HEK293 (cell line): ENCODE measurements around the gene PLEKHJ1.

Experiments used
- CTCF ChIA-PET: fragments of 350-600 bp; formaldehyde crosslinking; extraction: SDS; loops from one replicate; lab custom pipeline; 2021; ENCODE audit warnings: antibody characterized with exemption; lab: Yijun Ruan, JAX
- POLR2A ChIA-PET: fragments of 300-600 bp; formaldehyde crosslinking; extraction: SDS; loops from one replicate; lab custom pipeline; 2020; ENCODE audit warnings: antibody characterized with exemption, inconsistent platforms; lab: Yijun Ruan, JAX
- H3K27ac ChIP-seq: fragments of 200-500 bp; sonication (Bioruptor generic); 2 replicates; pipeline ENCODE4 v1.5.1; 2014; ENCODE audit warnings: low read depth, low read length, control low read depth, inconsistent platforms; ENCODE audit errors: extremely low read depth
- H3K36me3 ChIP-seq, 2 experiments: fragments of 200-500 bp in 1 of 2; sonication (Bioruptor generic) in 1 of 2; 1 replicate in 1 of 2; 2 replicates in 1 of 2; pipeline ENCODE4 v1.5.1; 2014 to 2017; ENCODE audit warnings: inconsistent platforms in 2 of 2, low read length in 2 of 2; ENCODE audit not compliant: control insufficient read depth in 2 of 2, insufficient read depth in 1 of 2
- H3K4me1 ChIP-seq: fragments of 200-500 bp; sonication (Bioruptor generic); 2 replicates; pipeline ENCODE4 v1.5.1; 2014; ENCODE audit warnings: mild to moderate bottlenecking, low read length, inconsistent platforms; ENCODE audit not compliant: control insufficient read depth, insufficient read depth
- H3K4me3 ChIP-seq: 2 replicates; pipeline ENCODE4 v1.5.1; 2011; ENCODE audit warnings: low read depth, mild to moderate bottlenecking, control low read depth, low read length, moderate library complexity
- H3K9me3 ChIP-seq: fragments of 200-500 bp; sonication (Bioruptor generic); 2 replicates; pipeline ENCODE4 v1.5.1; 2014; ENCODE audit warnings: low read depth, low read length, inconsistent platforms; ENCODE audit not compliant: control insufficient read depth, insufficient read depth
- BCL11A ChIP-seq: fragments of 450-650 bp; formaldehyde crosslinking; IDR thresholded peaks from 2 replicates; pipeline ENCODE4 v1.5.1; 2016; ENCODE audit warnings: low read depth, missing biosample characterization, missing genetic modification characterization
- GLI2 ChIP-seq: fragments of 450-650 bp; formaldehyde crosslinking; IDR thresholded peaks from 2 replicates; pipeline ENCODE4; 2017; ENCODE audit warnings: missing biosample characterization, missing genetic modification characterization, low read depth, borderline replicate concordance
- GLIS1 ChIP-seq: fragments of 450-650 bp; formaldehyde crosslinking; IDR thresholded peaks from 2 replicates; pipeline ENCODE4 v1.5.1; 2016; ENCODE audit warnings: missing biosample characterization, missing genetic modification characterization
- HOXC10 ChIP-seq: sonication (generic); formaldehyde crosslinking; IDR thresholded peaks from 2 replicates; pipeline ENCODE4 v1.8.1; 2023; ENCODE audit warnings: mild to moderate bottlenecking, missing genetic modification reagents
- KLF10 ChIP-seq: fragments of 450-650 bp; IDR thresholded peaks from 2 replicates; pipeline ENCODE4 v1.5.1; 2018; ENCODE audit warnings: missing biosample characterization, mild to moderate bottlenecking, missing genetic modification characterization
- KLF7 ChIP-seq: fragments of 450-650 bp; formaldehyde crosslinking; IDR thresholded peaks from 2 replicates; pipeline ENCODE4 v1.5.1; 2016; ENCODE audit warnings: missing biosample characterization, missing genetic modification characterization, borderline replicate concordance
- KLF8 ChIP-seq: fragments of 450-650 bp; formaldehyde crosslinking; IDR thresholded peaks from 2 replicates; pipeline ENCODE4 v1.5.1; 2016; ENCODE audit warnings: missing biosample characterization, missing genetic modification characterization
- MYNN ChIP-seq: fragments of 450-650 bp; formaldehyde crosslinking; IDR thresholded peaks from 2 replicates; pipeline ENCODE4 v1.5.1; 2016; ENCODE audit warnings: missing biosample characterization, missing genetic modification characterization, borderline replicate concordance
- OSR2 ChIP-seq: fragments of 450-650 bp; formaldehyde crosslinking; IDR thresholded peaks from 2 replicates; pipeline ENCODE4 v1.5.1; 2016; ENCODE audit warnings: missing biosample characterization, missing genetic modification characterization
- OVOL3 ChIP-seq: fragments of 450-650 bp; formaldehyde crosslinking; IDR thresholded peaks from 2 replicates; pipeline ENCODE4 v1.5.1; 2016; ENCODE audit warnings: missing biosample characterization, missing genetic modification characterization
- PRDM1 ChIP-seq: fragments of 450-650 bp; formaldehyde crosslinking; IDR thresholded peaks from 2 replicates; pipeline ENCODE4; 2016; ENCODE audit warnings: missing biosample characterization, missing genetic modification characterization
- SCRT1 ChIP-seq: fragments of 450-650 bp; formaldehyde crosslinking; IDR thresholded peaks from 2 replicates; pipeline ENCODE4 v1.5.1; 2016; ENCODE audit warnings: missing biosample characterization, missing genetic modification characterization, borderline replicate concordance
- SP7 ChIP-seq: fragments of 450-650 bp; formaldehyde crosslinking; IDR thresholded peaks from 2 replicates; pipeline ENCODE4 v1.5.1; 2016; ENCODE audit warnings: missing biosample characterization, missing genetic modification characterization
- ZIC2 ChIP-seq: fragments of 450-650 bp; formaldehyde crosslinking; IDR thresholded peaks from 2 replicates; pipeline ENCODE4 v1.5.1; 2016; ENCODE audit warnings: missing biosample characterization, missing genetic modification characterization
- ZNF138 ChIP-seq: fragments of 450-650 bp; formaldehyde crosslinking; IDR thresholded peaks from 2 replicates; pipeline ENCODE4 v1.5.1; 2016; ENCODE audit warnings: missing biosample characterization, missing genetic modification characterization, borderline replicate concordance
- ZNF2 ChIP-seq: fragments of 450-650 bp; formaldehyde crosslinking; IDR thresholded peaks from 2 replicates; pipeline ENCODE4 v1.5.1; 2016; ENCODE audit warnings: missing biosample characterization, missing genetic modification characterization
- ZNF23 ChIP-seq: fragments of 450-650 bp; formaldehyde crosslinking; IDR thresholded peaks from 2 replicates; pipeline ENCODE4 v1.5.1; 2016; ENCODE audit warnings: missing biosample characterization, missing genetic modification characterization, borderline replicate concordance
- ZNF248 ChIP-seq: fragments of 450-650 bp; formaldehyde crosslinking; IDR thresholded peaks from 2 replicates; pipeline ENCODE4 v1.5.1; 2017; ENCODE audit warnings: missing biosample characterization, missing genetic modification characterization
- ZNF354C ChIP-seq: fragments of 450-650 bp; formaldehyde crosslinking; IDR thresholded peaks from 2 replicates; pipeline ENCODE4 v1.5.1; 2016; ENCODE audit warnings: missing biosample characterization, missing genetic modification characterization, low read depth, borderline replicate concordance
- ZNF37A ChIP-seq: fragments of 450-650 bp; IDR thresholded peaks from 2 replicates; pipeline ENCODE4 v1.5.1; 2018; ENCODE audit warnings: missing biosample characterization, missing genetic modification characterization
- ZNF426 ChIP-seq: fragments of 450-650 bp; formaldehyde crosslinking; IDR thresholded peaks from 2 replicates; pipeline ENCODE4 v1.5.1; 2017; ENCODE audit warnings: missing biosample characterization, missing genetic modification characterization, mild to moderate bottlenecking, inconsistent platforms, moderate library complexity
- ZNF48 ChIP-seq: fragments of 450-650 bp; formaldehyde crosslinking; IDR thresholded peaks from 2 replicates; pipeline ENCODE4 v1.5.1; 2016; ENCODE audit warnings: missing biosample characterization, missing genetic modification characterization
- ZNF514 ChIP-seq: fragments of 450-650 bp; formaldehyde crosslinking; IDR thresholded peaks from 2 replicates; pipeline ENCODE4 v1.5.1; 2016; ENCODE audit warnings: missing biosample characterization, missing genetic modification characterization
- ZNF530 ChIP-seq: fragments of 450-650 bp; formaldehyde crosslinking; IDR thresholded peaks from 2 replicates; pipeline ENCODE4 v1.5.1; 2016; ENCODE audit warnings: low read depth, missing biosample characterization, missing genetic modification characterization
- ZNF596 ChIP-seq: fragments of 450-650 bp; IDR thresholded peaks from 2 replicates; pipeline ENCODE4 v1.5.0; 2018; ENCODE audit warnings: missing biosample characterization, mild to moderate bottlenecking, missing genetic modification characterization, moderate library complexity
- ZNF776 ChIP-seq: fragments of 450-650 bp; formaldehyde crosslinking; IDR thresholded peaks from 2 replicates; pipeline ENCODE4 v1.5.0; 2017; ENCODE audit warnings: missing biosample characterization, missing genetic modification characterization, borderline replicate concordance
- ZNF791 ChIP-seq: fragments of 450-650 bp; formaldehyde crosslinking; IDR thresholded peaks from 2 replicates; pipeline ENCODE4 v1.5.1; 2016; ENCODE audit warnings: missing biosample characterization, missing genetic modification characterization
- ZNF837 ChIP-seq: fragments of 450-650 bp; formaldehyde crosslinking; IDR thresholded peaks from 2 replicates; pipeline ENCODE4 v1.5.1; 2016; ENCODE audit warnings: missing biosample characterization, missing genetic modification characterization
- TF ChIP-seq, protein P1 (sequence below): fragments of 450-650 bp; formaldehyde crosslinking; IDR thresholded peaks from 2 replicates; pipeline ENCODE4 v1.5.1; 2016; ENCODE audit warnings: missing biosample characterization, missing genetic modification characterization, borderline replicate concordance
- TF ChIP-seq, protein P2 (sequence below): sonication (generic); formaldehyde crosslinking; IDR thresholded peaks from 2 replicates; pipeline ENCODE4 v1.8.1; 2022; ENCODE audit warnings: mild to moderate bottlenecking, moderate library complexity, missing genetic modification reagents
- TF ChIP-seq, protein P3 (sequence below): fragments of 450-650 bp; formaldehyde crosslinking; optimal IDR thresholded peaks from 2 replicates; pipeline ENCODE3; 2016; ENCODE audit warnings: missing biosample characterization, mild to moderate bottlenecking, missing genetic modification characterization

PLEKHJ1 gene

DNA sequence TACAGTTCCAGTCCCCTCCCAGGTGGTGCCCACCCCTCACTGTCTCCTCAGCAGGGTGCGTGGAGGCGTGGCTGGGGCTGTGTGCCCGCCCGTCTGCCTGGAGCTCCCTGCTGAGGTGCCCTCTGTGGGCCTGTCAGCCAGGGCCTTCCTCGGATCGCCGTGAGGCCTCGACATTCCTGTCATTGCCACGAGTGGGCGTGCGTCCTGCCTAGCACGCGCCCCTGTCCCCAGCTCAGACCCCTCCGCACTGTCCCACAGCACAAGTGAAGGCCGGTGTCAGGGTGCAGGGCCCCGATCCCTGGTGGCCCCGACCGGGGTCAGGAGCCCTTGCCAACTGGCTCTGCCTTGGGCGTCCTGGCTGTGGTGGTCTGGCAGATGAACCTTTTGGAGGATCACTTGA lies 40.2 kb downstream of the PLEKHJ1 start:
- Histone ChIP-seq H3K4me1 (no peaks in the 10 kb centered on the region), H3K27ac (no peak overlapping the region), H3K9me3 (no peaks in the 10 kb centered on the region), H3K4me3 (no peak overlapping the region), H3K36me3 (peaks cover 4 to 58% of the 10 kb centered on the region in 2 experiments; a peak in 2 of 3 replicates)
- POLR2A ChIA-PET = interaction anchor here (1.1 kb wide), 1 partner anchor 18 kb away, joined by 3 read pairs; no protein-coding TSS in a partner anchor
- CTCF ChIA-PET = interaction anchor here (1.3 to 1.4 kb wide), 2 partner anchors 26 to 40 kb away, joined by 3 to 4 read pairs; no protein-coding TSS in a partner anchor
- TF ChIP-seq ZNF514 (tag by site-specific recombination) (no peak), ZNF776 (tag by site-specific recombination) (no peak), ZNF596 (tag by site-specific recombination) (no peak), ZNF138 (tag by site-specific recombination) (no peak), ZNF37A (tag by site-specific recombination) (no peak), GLIS1 (tag by site-specific recombination) (no peak), GLI2 (tag by site-specific recombination) (no peak), ZNF23 (tag by site-specific recombination) (no peak), SP7 (tag by site-specific recombination) (no peak), KLF7 (tag by site-specific recombination) (no peak), ZNF791 (tag by site-specific recombination) (no peak), ZNF354C (tag by site-specific recombination) (no peak), ZNF2 (tag by site-specific recombination) (no peak), ZNF48 (no peak)
- TF ChIP-seq, protein P1, sequence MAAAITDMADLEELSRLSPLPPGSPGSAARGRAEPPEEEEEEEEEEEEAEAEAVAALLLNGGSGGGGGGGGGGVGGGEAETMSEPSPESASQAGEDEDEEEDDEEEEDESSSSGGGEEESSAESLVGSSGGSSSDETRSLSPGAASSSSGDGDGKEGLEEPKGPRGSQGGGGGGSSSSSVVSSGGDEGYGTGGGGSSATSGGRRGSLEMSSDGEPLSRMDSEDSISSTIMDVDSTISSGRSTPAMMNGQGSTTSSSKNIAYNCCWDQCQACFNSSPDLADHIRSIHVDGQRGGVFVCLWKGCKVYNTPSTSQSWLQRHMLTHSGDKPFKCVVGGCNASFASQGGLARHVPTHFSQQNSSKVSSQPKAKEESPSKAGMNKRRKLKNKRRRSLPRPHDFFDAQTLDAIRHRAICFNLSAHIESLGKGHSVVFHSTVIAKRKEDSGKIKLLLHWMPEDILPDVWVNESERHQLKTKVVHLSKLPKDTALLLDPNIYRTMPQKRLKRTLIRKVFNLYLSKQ (tag by site-specific recombination) = no peak
- TF ChIP-seq, protein P2, sequence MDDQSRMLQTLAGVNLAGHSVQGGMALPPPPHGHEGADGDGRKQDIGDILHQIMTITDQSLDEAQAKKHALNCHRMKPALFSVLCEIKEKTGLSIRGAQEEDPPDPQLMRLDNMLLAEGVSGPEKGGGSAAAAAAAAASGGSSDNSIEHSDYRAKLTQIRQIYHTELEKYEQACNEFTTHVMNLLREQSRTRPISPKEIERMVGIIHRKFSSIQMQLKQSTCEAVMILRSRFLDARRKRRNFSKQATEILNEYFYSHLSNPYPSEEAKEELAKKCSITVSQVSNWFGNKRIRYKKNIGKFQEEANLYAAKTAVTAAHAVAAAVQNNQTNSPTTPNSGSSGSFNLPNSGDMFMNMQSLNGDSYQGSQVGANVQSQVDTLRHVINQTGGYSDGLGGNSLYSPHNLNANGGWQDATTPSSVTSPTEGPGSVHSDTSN (CRISPR knock-in tag) = no peak

DNA sequence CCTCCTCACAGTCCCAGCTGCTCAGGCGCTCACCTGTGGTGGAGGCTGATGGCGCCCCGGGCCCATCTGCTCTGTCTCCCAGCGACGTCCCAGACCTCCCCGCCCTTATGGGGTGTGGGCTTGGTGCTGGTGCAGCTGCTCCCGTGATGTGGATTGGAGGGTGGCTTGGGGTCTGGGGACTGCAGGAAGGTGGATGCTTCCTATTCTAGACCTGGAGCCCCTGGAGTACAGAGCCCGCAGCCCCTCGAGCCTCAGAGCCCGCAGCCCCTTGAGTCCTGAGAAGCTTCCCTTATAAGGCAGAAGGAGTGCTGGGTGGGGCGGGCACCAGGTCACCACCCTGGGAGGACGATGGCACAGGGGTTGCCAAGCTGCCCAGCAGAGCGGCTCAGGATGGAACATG lies 40.8 kb downstream of the PLEKHJ1 start:
- Histone ChIP-seq H3K27ac (no peak overlapping the region), H3K36me3 (peaks cover 4 to 58% of the 10 kb centered on the region in 2 experiments; a peak in 2 of 3 replicates), H3K9me3 (no peaks in the 10 kb centered on the region), H3K4me3 (no peak overlapping the region), H3K4me1 (no peaks in the 10 kb centered on the region)
- ChIA-PET POLR2A (interaction anchor here (1.1 kb wide), 1 partner anchor 17 kb away, joined by 3 read pairs; no protein-coding TSS in a partner anchor), CTCF (interaction anchor here (1.3 to 1.4 kb wide), 2 partner anchors 26 to 39 kb away, joined by 3 to 4 read pairs; no protein-coding TSS in a partner anchor)
- TF ChIP-seq MYNN (no peak), SP7 (tag by site-specific recombination) (no peak), KLF8 (tag by site-specific recombination) (no peak), ZIC2 (tag by site-specific recombination) (no peak), KLF10 (tag by site-specific recombination) (no peak), OSR2 (no peak), OVOL3 (tag by site-specific recombination) (no peak), BCL11A (tag by site-specific recombination) (no peak), SCRT1 (no peak), HOXC10 (CRISPR knock-in tag) (no peak), ZNF530 (tag by site-specific recombination) (no peak), ZNF837 (no peak), PRDM1 (tag by site-specific recombination) (no peak), ZNF426 (tag by site-specific recombination) (no peak), ZNF248 (no peak)
- TF ChIP-seq, protein P3, sequence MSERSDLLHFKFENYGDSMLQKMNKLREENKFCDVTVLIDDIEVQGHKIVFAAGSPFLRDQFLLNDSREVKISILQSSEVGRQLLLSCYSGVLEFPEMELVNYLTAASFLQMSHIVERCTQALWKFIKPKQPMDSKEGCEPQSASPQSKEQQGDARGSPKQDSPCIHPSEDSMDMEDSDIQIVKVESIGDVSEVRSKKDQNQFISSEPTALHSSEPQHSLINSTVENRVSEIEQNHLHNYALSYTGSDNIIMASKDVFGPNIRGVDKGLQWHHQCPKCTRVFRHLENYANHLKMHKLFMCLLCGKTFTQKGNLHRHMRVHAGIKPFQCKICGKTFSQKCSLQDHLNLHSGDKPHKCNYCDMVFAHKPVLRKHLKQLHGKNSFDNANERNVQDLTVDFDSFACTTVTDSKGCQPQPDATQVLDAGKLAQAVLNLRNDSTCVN (tag by site-specific recombination) = no peak
